Natural killer cell treated with Interleukin-12 subunit alpha and Interleukin-12 subunit beta and Interleukin-15 and Interleukin-18, amount 100 ng/mL, for 72 hours (primary cell): ENCODE measurements around the gene ZNF354C. TPM values are rescaled to one million over a fixed set of nuclear protein-coding genes. Genes with fewer than 3 reads are reported as not detected.

ENCODE experiments used
- ATAC-seq, 2 donors: fragments of 150-1000 bp; cut with Tn5 transposase in 1 of 2; sonication (Bioruptor Pico), chemical (Tn5 transposase) in 1 of 2; 2 replicates each; pipeline ENCODE4 v1.10.0; 2021
- DNase-seq: peaks from one replicate; pipeline ENCODE4 v3.0.0; 2022; ENCODE audit warnings: low spot score
- H3K27ac Mint-ChIP-seq, 2 donors: 1 replicate in 1 of 2; 2 replicates in 1 of 2; pipeline ENCODE4 v1.8.0; 2022; ENCODE audit warnings: mixed read lengths in 2 of 2, mild to moderate bottlenecking in 1 of 2, moderate library complexity in 1 of 2
- H3K27me3 Mint-ChIP-seq, 2 donors: 1 replicate in 1 of 2; 2 replicates in 1 of 2; pipeline ENCODE4 v1.8.0; 2022; ENCODE audit warnings: mixed read lengths in 2 of 2
- H3K36me3 Mint-ChIP-seq: one replicate; pipeline ENCODE4 v1.8.0; 2022; ENCODE audit warnings: mixed read lengths
- H3K4me1 Mint-ChIP-seq, 2 donors: 1 replicate in 1 of 2; 2 replicates in 1 of 2; pipeline ENCODE4 v1.8.0; 2022; ENCODE audit warnings: low read depth in 2 of 2, mixed read lengths in 2 of 2, mild to moderate bottlenecking in 1 of 2
- H3K4me3 Mint-ChIP-seq: one replicate; pipeline ENCODE4 v1.8.0; 2022; ENCODE audit warnings: mixed read lengths
- H3K9me3 Mint-ChIP-seq: 2 replicates; pipeline ENCODE4 v1.8.0; 2022; ENCODE audit warnings: mixed read lengths
- total RNA-seq, 2 donors: library from RNA; stranded (reverse); gene quantifications; one replicate each; pipeline ENCODE4 v1.2.3, GENCODE V29; 2022

ZNF354C gene
- 1 to 10 TPM; 3.2 to 7.3 TPM for total RNA-seq

- peaks cover 29% of the 10 kb centered on the region for H3K36me3 Mint-ChIP-seq
- peaks cover 4% of the 10 kb centered on the region for H3K9me3 Mint-ChIP-seq
- H3K4me3 Mint-ChIP-seq: peak within 1 kb of the TSS; percentile 73
- peaks cover 14 to 20% of the 10 kb centered on the region in 2 donors for H3K4me1 Mint-ChIP-seq
- DNase-seq (peak; percentile 92), ATAC-seq (peak; percentile 96 to 98)
- H3K27ac Mint-ChIP-seq: peak within 1 kb of the TSS; percentile 6 to 81
- peaks cover 8 to 13% of the 10 kb centered on the region in 2 donors for H3K27me3 Mint-ChIP-seq
Measured at GRCh38 chr5:179060116-179061008, at the start of gene ZNF354C. TSS of gene ZNF354C (plus strand) at chr5:179060373. CDS start at chr5:179062069, 1,696 bp downstream.

DNA sequence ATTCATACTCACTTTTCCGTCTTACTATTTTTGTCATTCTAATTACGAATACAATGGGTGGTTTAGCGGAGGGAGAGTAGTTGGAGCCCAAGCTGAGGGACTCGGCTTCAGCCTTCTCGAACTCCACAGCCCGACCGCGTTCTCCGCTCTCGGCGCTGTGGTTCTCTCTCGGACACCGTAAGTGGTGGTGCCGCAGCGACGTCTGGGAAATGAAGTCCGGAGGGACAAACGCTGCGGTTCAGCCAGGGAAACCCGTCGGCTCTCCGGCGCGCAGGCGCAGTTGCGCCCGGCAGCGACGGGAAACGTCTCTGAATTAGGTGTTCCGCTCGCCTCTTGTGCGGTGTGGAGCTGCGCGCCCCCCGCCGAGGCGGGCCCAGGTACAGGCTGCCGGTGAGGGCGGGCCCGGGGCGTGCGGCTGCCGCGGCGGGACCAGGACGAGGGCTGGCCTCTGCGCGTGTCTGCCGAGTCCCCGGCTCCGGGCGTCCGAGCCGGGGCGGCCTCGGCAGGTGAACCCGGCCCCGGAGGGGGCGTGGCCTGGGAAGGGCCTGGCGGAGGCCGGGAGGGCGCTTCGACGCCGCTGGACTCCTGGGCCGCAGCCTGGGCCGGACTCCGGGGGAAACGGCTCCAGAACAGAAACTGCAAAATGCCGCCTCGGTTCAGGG is 36.5 kb upstream of the ZNF354C start, which contains the start of gene ZNF879:
TSS of gene ZNF879 (plus strand) at position 277 of the 662 bp plus-strand sequence. CDS start 1,201 bp downstream, outside the sequence.
- peaks cover 14% of the 10 kb centered on the region for H3K9me3 Mint-ChIP-seq
- H3K27me3 Mint-ChIP-seq: peaks cover 0 to 8% of the 10 kb centered on the region in 2 donors
- ATAC-seq (peak; percentile 96), DNase-seq (peak; percentile 95)
- H3K4me3 Mint-ChIP-seq: peak within 1 kb of the TSS; percentile 86
- peak within 1 kb of the TSS; percentile 65 to 94 for H3K27ac Mint-ChIP-seq
- H3K36me3 Mint-ChIP-seq: peaks cover 18% of the 10 kb centered on the region
- H3K4me1 Mint-ChIP-seq: peaks cover 5 to 10% of the 10 kb centered on the region in 2 donors

DNA sequence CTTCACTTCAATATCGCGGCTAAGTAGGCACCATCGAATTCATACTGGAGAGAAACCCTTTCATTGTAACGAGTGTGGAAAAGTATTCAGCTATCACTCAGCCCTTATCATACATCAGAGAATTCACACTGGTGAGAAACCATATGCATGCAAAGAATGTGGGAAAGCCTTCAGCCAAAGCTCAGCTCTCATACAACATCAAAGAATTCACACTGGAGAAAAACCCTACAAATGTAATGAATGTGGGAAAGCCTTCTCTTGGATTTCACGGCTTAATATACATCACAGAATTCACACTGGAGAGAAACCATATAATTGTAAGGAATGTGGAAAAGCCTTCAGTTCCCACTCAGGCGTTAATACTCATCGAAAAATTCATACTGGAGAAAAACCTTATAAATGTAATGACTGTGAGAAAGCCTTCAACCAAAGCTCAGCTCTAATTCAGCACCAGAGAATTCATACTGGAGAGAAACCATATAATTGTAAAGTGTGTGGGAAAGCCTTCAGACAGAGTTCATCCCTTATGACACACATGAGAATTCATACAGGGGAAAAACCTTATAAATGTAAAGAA is 27.1 kb upstream of the ZNF354C start:
- Mint-ChIP-seq H3K4me3 (no peak overlapping the region), H3K27ac (no peak overlapping the region), H3K9me3 (peaks cover 35% of the 10 kb centered on the region), H3K36me3 (peaks cover 80% of the 10 kb centered on the region), H3K4me1 (no peaks in the 10 kb centered on the region), H3K27me3 (no peaks in the 10 kb centered on the region)
- no peak for ATAC-seq
- no peak for DNase-seq

DNA sequence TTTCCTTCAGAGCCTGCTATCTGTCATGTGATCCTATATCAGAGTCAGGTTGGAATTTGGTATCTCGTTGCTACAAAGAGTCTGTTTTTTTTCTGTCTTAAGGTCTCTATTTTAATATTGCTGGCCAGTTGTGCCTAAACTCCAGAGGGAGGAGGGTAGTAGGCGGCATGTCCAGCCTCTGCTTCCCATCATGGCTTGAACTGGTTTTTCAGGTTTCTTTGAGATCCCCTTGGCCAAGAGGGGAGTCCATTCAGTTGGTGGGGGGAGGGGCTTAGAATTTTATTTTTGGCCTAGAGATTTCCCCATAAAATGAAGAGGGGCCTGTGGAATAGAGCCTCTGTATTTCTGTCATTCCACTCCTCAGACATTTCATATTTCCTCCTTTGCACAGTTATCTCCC is 15.4 kb upstream of the ZNF354C start:
- peaks cover 20% of the 10 kb centered on the region for H3K9me3 Mint-ChIP-seq
- H3K36me3 Mint-ChIP-seq: peaks cover 32% of the 10 kb centered on the region
- peaks cover 5 to 20% of the 10 kb centered on the region in 2 donors for H3K27me3 Mint-ChIP-seq
- H3K4me3 Mint-ChIP-seq: no peak overlapping the region
- no peak overlapping the region for H3K27ac Mint-ChIP-seq
- no peak for ATAC-seq
- no peak for DNase-seq
- H3K4me1 Mint-ChIP-seq: no peaks in the 10 kb centered on the region

- H3K27me3 Mint-ChIP-seq: peaks cover 21 to 25% of the 10 kb centered on the region in 2 donors
- H3K4me3 Mint-ChIP-seq: no peak overlapping the region
- H3K9me3 Mint-ChIP-seq: peaks cover 9% of the 10 kb centered on the region
- peaks cover 6% of the 10 kb centered on the region for H3K36me3 Mint-ChIP-seq
- no peak for ATAC-seq
- no peaks in the 10 kb centered on the region for H3K4me1 Mint-ChIP-seq
- H3K27ac Mint-ChIP-seq: no peak overlapping the region
- no peak for DNase-seq
Measured at GRCh38 chr5:179051784-179052183, 8.4 kb upstream of the ZNF354C start.

- ATAC-seq (no peak), DNase-seq (no peak)
- Mint-ChIP-seq H3K4me1 (peaks cover 0 to under 1% of the 10 kb centered on the region in 2 donors), H3K27me3 (peaks cover 17 to 20% of the 10 kb centered on the region in 2 donors), H3K9me3 (no peaks in the 10 kb centered on the region), H3K27ac (no peak overlapping the region), H3K36me3 (peaks cover 5% of the 10 kb centered on the region), H3K4me3 (no peak overlapping the region)
Measured at GRCh38 chr5:179054036-179054785, 6.0 kb upstream of the ZNF354C start.

GRCh38 chr5:179054876-179055275 is 5.3 kb upstream of the ZNF354C start:
- ATAC-seq: no peak
- no peak for DNase-seq
- Mint-ChIP-seq H3K4me1 (peaks cover 6 to 7% of the 10 kb centered on the region in 2 donors), H3K9me3 (peaks cover 4% of the 10 kb centered on the region), H3K27me3 (peaks cover 17 to 20% of the 10 kb centered on the region in 2 donors), H3K4me3 (no peak overlapping the region), H3K36me3 (peaks cover 11% of the 10 kb centered on the region), H3K27ac (no peak overlapping the region)

DNA sequence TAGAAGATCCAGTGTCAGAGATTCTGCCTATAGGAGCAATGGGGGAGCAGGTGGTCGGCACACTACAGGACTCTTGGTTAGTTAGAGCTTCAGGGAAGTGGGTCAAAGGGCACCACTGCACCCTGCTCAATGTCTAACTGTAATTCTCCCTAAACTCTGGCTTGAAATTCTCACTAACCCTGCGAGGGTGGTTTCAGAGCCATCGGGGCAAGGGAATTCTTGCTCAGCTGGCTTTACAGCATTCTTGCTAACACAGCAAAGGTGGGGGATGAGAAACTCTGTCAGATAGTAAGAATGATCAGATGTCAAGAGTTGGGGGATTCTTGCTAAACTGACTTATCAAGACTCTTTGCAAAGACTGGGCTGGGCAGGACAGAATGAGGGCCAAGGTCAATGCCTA is 4.7 kb upstream of the ZNF354C start:
- Mint-ChIP-seq H3K27me3 (peaks cover 17 to 20% of the 10 kb centered on the region in 2 donors), H3K36me3 (peaks cover 11% of the 10 kb centered on the region), H3K9me3 (peaks cover 4% of the 10 kb centered on the region), H3K27ac (no peak overlapping the region), H3K4me3 (no peak overlapping the region), H3K4me1 (peaks cover 9% of the 10 kb centered on the region in 2 donors)
- DNase-seq (no peak), ATAC-seq (no peak)

DNA sequence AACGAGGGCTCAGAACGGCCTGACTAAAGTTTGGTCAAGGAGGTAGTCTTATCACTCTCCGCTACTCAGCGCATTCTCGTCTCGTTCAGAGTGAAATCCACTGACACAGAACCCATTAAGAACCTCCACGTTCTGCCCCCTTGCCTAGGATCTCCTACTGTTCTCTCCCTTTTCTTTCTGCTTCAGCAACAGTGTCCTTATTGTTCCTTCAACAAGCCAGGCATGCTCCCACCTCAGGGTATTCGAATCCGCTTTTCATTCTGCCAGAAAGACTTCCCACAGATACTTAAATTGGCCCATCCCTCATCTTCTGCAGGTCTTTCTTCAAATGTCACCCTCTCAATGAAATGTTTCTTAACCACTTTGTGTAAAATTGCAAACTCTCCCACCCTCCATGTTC is 4.3 kb upstream of the ZNF354C start:
- H3K27me3 Mint-ChIP-seq: peaks cover 17 to 20% of the 10 kb centered on the region in 2 donors
- peaks cover 9% of the 10 kb centered on the region in 2 donors for H3K4me1 Mint-ChIP-seq
- ATAC-seq (no peak), DNase-seq (no peak)
- no peak overlapping the region for H3K4me3 Mint-ChIP-seq
- no peak overlapping the region for H3K27ac Mint-ChIP-seq
- H3K36me3 Mint-ChIP-seq: peaks cover 11% of the 10 kb centered on the region
- peaks cover 4% of the 10 kb centered on the region for H3K9me3 Mint-ChIP-seq

DNA sequence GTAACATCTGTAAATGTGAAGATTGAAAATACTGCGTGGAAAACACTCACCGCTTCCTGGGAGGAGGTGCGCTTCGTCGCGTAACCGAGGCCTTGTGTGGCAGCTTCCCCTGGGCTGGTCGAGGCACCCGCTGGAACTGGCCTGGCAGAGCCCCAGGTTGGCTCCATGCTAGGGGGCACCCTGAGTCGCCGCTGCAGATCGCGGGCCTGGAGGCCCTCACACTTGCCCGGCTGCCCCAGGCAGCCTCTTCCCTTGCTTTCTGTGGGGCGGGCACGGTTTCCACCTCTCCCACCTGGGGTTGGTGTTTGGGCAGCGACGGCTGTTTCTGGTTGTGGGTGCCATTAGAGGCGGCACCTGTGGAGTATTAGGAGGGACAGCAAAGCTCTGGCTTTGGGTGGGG is 852 bp downstream of the ZNF354C start:
- Mint-ChIP-seq H3K27ac (peak overlapping the region in 1 of 2 donors; percentile 81), H3K36me3 (peaks cover 35% of the 10 kb centered on the region), H3K9me3 (peaks cover 4% of the 10 kb centered on the region), H3K27me3 (peaks cover 6 to 11% of the 10 kb centered on the region in 2 donors), H3K4me1 (peaks cover 14 to 20% of the 10 kb centered on the region in 2 donors), H3K4me3 (peak overlapping the region; percentile 73)
- DNase-seq (no peak), ATAC-seq (no peak)

GRCh38 chr5:179065703-179066102 is 5.5 kb downstream of the ZNF354C start:
- peaks cover 9% of the 10 kb centered on the region for H3K9me3 Mint-ChIP-seq
- ATAC-seq: no peak
- H3K4me3 Mint-ChIP-seq: no peak overlapping the region
- H3K27me3 Mint-ChIP-seq: no peaks in the 10 kb centered on the region
- H3K27ac Mint-ChIP-seq: no peak overlapping the region
- peaks cover 49% of the 10 kb centered on the region for H3K36me3 Mint-ChIP-seq
- DNase-seq: no peak
- peaks cover 4 to 15% of the 10 kb centered on the region in 2 donors for H3K4me1 Mint-ChIP-seq

DNA sequence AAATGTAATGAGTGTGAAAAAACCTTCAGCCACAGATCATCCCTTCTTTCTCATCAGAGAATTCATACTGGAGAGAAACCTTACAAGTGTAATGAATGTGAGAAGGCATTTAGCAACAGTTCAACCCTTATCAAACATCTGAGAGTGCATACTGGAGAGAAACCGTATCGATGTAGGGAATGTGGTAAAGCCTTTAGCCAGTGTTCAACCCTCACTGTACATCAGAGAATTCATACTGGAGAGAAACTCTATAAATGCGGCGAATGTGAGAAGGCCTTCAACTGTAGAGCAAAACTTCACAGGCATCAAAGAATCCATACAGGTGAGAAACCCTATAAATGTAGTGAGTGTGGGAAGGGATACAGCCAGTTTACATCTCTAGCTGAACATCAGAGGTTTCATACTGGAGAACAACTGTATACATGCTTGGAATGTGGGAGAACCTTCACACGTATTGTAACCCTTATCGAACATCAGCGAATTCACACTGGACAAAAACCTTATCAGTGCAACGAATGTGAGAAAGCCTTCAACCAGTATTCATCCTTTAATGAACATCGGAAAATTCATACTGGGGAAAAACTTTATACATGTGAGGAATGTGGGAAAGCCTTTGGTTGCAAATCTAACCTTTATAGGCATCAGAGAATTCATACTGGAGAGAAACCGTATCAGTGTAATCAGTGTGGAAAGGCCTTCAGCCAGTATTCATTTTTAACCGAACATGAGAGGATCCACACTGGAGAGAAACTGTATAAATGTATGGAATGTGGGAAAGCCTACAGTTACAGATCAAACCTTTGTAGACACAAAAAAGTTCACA is 19.2 kb downstream of the ZNF354C start:
- no peak overlapping the region for H3K27ac Mint-ChIP-seq
- no peak for ATAC-seq
- H3K27me3 Mint-ChIP-seq: no peaks in the 10 kb centered on the region
- peaks cover 68% of the 10 kb centered on the region for H3K36me3 Mint-ChIP-seq
- H3K4me1 Mint-ChIP-seq: peaks cover 0 to 5% of the 10 kb centered on the region in 2 donors
- DNase-seq: no peak
- H3K4me3 Mint-ChIP-seq: no peak overlapping the region
- peaks cover 41% of the 10 kb centered on the region for H3K9me3 Mint-ChIP-seq
